HG02763 (cell line): ENCODE measurements around the gene ITIH2.
A peak's percentile ranks its signal among the peaks of the same experiment; 100 is the strongest.
"Not testable (repeated sequence)": the region's sequence is repeated elsewhere in the genome, so short reads cannot be mapped to it uniquely, and the experiment has no call there.

Experiments
- ATAC-seq: cut with Tn5 transposase; IDR thresholded peaks from one replicate; pipeline ENCODE4 v1.9.1; 2021; ENCODE audit warnings: mild to moderate bottlenecking, moderate library complexity; ENCODE audit not compliant: unreplicated experiment

ITIH2 gene

GRCh38 chr10:7738536-7739407 lies 35.7 kb downstream of the ITIH2 start:
- no peak for ATAC-seq

GRCh38 chr10:7744307-7744706 lies 41.2 kb downstream of the ITIH2 start:
- ATAC-seq: no peak

GRCh38 chr10:7748637-7749036 lies 45.5 kb downstream of the ITIH2 start:
- ATAC-seq: not testable (repeated sequence)

- ATAC-seq: no peak
Measured at GRCh38 chr10:7750222-7750621, 47.1 kb downstream of the ITIH2 start.

- no peak for ATAC-seq
Measured at GRCh38 chr10:7752251-7752650, 49.1 kb downstream of the ITIH2 start.

GRCh38 chr10:7755103-7755502 lies 52.0 kb downstream of the ITIH2 start:
- ATAC-seq: no peak

GRCh38 chr10:7756360-7756992 lies 53.4 kb downstream of the ITIH2 start:
- no peak for ATAC-seq

- ATAC-seq: no peak
Measured at GRCh38 chr10:7763929-7764328, 60.8 kb downstream of the ITIH2 start.

GRCh38 chr10:7766241-7766640 lies 63.1 kb downstream of the ITIH2 start:
- ATAC-seq: no peak

GRCh38 chr10:7767209-7767608 lies 64.1 kb downstream of the ITIH2 start:
- ATAC-seq: no peak

- no peak for ATAC-seq
Measured at GRCh38 chr10:7768417-7768816, 65.3 kb downstream of the ITIH2 start.

GRCh38 chr10:7773845-7774801 lies 71.0 kb downstream of the ITIH2 start:
- no peak for ATAC-seq

GRCh38 chr10:7776777-7777176 lies 73.7 kb downstream of the ITIH2 start:
- ATAC-seq: no peak

- not testable (repeated sequence) for ATAC-seq
Measured at GRCh38 chr10:7782194-7782593, 79.1 kb downstream of the ITIH2 start.

GRCh38 chr10:7786430-7786829 lies 83.3 kb downstream of the ITIH2 start:
- ATAC-seq: no peak

- peak; percentile 2 for ATAC-seq
Measured at GRCh38 chr10:7787150-7787856, 84.2 kb downstream of the ITIH2 start.

- peak; percentile 95 for ATAC-seq
Measured at GRCh38 chr10:7787857-7788638, 84.9 kb downstream of the ITIH2 start, which contains the start of the genes ATP5F1C and KIN. TSS of gene ATP5F1C (plus strand) at chr10:7788177. CDS start at chr10:7788208, 31 bp downstream. TSS of gene KIN (minus strand) at chr10:7787993. CDS start at chr10:7787933, 60 bp downstream.

GRCh38 chr10:7788639-7789286 lies 85.6 kb downstream of the ITIH2 start:
- peak; percentile 8 for ATAC-seq

GRCh38 chr10:7789390-7789789 lies 86.3 kb downstream of the ITIH2 start:
- ATAC-seq: no peak
